ENCODE data around the gene ATRAID. TPM values are rescaled to one million over a fixed set of nuclear protein-coding genes. Genes with fewer than 3 reads are reported as not detected.

The ATRAID gene
- total RNA-seq, 4 donors from 2014 or later: 107 to 121 (median 114) TPM

- no peak for DNase-seq (ENCODE audit: low spot score in 2 of 2)
- intact Hi-C loops (cut with DNase I; ENCODE audit: low total_unique reads): no loop called here
- TF ChIP-seq, protein P1, sequence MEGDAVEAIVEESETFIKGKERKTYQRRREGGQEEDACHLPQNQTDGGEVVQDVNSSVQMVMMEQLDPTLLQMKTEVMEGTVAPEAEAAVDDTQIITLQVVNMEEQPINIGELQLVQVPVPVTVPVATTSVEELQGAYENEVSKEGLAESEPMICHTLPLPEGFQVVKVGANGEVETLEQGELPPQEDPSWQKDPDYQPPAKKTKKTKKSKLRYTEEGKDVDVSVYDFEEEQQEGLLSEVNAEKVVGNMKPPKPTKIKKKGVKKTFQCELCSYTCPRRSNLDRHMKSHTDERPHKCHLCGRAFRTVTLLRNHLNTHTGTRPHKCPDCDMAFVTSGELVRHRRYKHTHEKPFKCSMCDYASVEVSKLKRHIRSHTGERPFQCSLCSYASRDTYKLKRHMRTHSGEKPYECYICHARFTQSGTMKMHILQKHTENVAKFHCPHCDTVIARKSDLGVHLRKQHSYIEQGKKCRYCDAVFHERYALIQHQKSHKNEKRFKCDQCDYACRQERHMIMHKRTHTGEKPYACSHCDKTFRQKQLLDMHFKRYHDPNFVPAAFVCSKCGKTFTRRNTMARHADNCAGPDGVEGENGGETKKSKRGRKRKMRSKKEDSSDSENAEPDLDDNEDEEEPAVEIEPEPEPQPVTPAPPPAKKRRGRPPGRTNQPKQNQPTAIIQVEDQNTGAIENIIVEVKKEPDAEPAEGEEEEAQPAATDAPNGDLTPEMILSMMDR (IDR thresholded peaks at IDR 0.05): no peak
- TF ChIP-seq POLR2A (IDR thresholded peaks at IDR 0.05): no peak
- H3K4me3 ChIP-seq (ENCODE audit: low read depth, poor library complexity, severe bottlenecking): no peak overlapping the region
- WGBS, 2 donors: 4 to 6% methylated on average over 16 to 19 of the region's 40 CpGs
These were observed 50.1 kb downstream of the ATRAID start for GRCh38 chr2:27261926-27262298.

- intact Hi-C loops (cut with DNase I; ENCODE audit: low total_unique reads): no loop called here
- TF ChIP-seq POLR2A (IDR thresholded peaks at IDR 0.05): no peak
- TF ChIP-seq, protein P1 (IDR thresholded peaks at IDR 0.05): no peak
- 1 to 2% methylated on average over 41 to 57 of the region's 96 CpGs for WGBS, 2 donors
- peak; percentile 39 to 92 for DNase-seq (ENCODE audit: low spot score in 2 of 2)
- peak within 1 kb of the TSS; percentile 30 for H3K4me3 ChIP-seq (ENCODE audit: low read depth, poor library complexity, severe bottlenecking)
These were observed 50.8 kb downstream of the ATRAID start, which contains the start of gene SLC30A3 for GRCh38 chr2:27262379-27263286. SLC30A3 (minus strand) TSS chr2:27263047; CDS start chr2:27262906, 141 bp downstream.

DNA sequence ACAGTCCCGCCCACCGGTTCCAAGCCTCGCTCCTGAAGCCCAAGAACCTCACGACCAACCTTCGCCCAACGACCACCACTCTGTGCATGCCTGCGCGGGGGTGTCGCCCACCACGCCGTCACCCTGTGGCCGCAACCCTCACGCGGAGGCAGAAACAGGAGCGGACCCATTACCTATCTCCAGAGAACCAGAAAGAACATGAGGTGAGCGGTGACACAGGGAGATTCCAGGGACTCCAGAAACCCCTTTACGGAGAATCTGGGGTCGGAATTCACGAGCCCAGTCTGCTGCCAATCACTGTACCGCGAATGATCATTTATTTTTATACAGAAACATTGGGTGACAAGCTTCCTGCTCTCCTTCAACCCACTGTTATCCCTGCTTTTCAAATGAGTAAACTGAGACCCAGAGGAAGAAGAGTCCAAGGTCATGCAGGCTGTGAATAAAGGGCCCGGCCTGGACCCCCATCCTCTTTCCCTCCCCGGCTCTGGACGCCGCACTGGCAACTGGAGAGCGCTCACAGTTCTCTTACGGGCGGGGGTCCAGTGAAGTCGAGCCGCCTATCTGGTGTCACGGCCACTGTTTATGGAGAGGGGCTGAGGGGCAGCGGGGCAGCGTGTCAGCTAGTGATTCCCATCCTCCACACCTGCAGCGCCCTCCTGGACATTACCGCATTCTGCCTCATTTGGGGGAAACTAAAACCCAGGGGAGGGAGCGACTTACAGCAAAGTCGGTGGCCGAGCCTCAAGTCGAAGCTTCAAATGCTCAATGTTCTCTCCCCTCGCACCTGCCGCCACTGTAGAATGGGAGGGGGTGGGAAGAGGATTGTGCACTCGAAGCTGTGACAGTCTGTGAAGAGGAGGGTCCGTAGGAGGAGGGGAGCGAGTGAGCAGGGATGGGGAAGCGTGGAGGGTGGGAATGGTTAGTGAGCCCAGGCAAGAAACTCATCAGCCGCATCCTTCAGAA lies 51.7 kb downstream of the ATRAID start:
- no peak for DNase-seq (ENCODE audit: low spot score in 2 of 2)
- intact Hi-C loops (cut with DNase I; ENCODE audit: low total_unique reads): no loop called here
- 3 to 5% methylated on average over 44 to 46 of the region's 46 CpGs for WGBS, 2 donors
- TF ChIP-seq POLR2A (IDR thresholded peaks at IDR 0.05): no peak
- TF ChIP-seq, protein P1 (IDR thresholded peaks at IDR 0.05): no peak
- peak overlapping the region; percentile 30 for H3K4me3 ChIP-seq (ENCODE audit: low read depth, poor library complexity, severe bottlenecking)

DNA sequence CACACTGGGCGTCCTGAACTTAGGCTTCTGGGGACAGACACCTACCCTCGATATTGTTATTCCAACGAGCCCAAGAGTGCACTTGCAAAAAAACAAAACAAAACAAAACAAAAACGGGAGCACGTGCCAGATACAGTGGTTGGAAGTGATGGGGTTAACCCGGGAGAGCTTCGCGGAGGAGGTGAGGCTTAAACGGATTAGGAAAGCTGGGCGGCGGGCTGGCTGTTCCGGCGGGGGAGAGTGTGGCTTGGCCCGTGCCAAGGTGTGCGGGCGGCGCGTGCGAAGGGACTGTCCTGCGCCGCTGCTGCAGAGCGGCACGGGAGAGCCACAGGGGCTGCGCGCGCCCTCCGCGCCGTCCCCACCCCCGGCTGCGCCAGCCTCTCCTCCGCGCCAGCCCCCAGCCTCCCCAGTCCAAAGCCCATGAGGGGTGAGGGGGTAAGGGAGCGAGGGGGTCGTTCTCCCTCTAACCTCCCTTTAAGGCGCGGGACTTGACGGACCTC lies 52.5 kb downstream of the ATRAID start:
- H3K4me3 ChIP-seq (ENCODE audit: low read depth, poor library complexity, severe bottlenecking): no peak overlapping the region
- no peak for DNase-seq (ENCODE audit: low spot score in 2 of 2)
- intact Hi-C loops (cut with DNase I; ENCODE audit: low total_unique reads): no loop called here
- TF ChIP-seq POLR2A (IDR thresholded peaks at IDR 0.05): no peak
- TF ChIP-seq, protein P1 (IDR thresholded peaks at IDR 0.05): no peak
- WGBS, 2 donors: 1% methylated on average over 35 to 38 of the region's 38 CpGs

DNA sequence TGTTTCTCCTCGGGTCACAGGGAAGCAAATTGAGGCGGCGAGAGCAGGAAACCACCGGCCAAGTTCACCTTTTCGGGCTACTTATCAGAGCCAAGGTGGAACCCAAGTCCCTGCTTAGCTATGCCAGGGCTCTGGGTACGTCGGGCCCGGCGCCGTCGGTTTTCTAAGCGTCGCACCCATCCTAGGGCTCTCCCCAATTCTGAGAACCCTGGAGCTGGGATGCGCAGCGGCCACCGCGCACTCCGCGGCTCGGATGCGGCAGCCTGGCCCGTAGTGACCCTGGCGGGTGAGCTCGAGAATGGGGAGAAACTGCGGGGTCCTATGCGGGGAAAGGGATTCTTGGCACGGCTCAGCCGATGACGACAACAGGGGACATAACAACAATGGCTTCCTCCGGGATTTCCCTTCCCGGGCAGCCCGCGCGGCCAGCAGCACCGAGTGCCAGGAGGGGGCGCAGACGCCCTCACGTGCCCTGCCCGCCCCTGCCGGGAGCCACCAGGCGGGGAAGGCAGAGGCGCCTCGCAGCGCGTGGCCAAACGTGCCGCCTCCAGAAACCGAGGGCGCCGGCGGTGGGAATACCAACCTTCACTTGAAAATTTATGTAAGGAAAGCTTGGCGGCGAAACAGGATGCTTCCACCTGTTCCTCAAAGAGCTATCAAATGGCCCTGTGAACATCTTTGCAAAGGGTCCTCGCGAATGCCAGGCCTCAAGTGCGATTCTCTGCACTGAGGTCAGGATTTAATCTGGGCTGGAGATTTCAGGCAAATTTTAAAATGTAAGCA lies 53.1 kb downstream of the ATRAID start:
- WGBS, 2 donors: 4 to 6% methylated on average over 47 to 51 of the region's 56 CpGs
- DNase-seq (ENCODE audit: low spot score in 2 of 2): no peak
- no peak for TF ChIP-seq POLR2A (IDR thresholded peaks at IDR 0.05)
- TF ChIP-seq, protein P1 (IDR thresholded peaks at IDR 0.05): peak in 1 of 3 donors; percentile 16
- intact Hi-C loops (cut with DNase I; ENCODE audit: low total_unique reads): no loop called here
- no peak overlapping the region for H3K4me3 ChIP-seq (ENCODE audit: low read depth, poor library complexity, severe bottlenecking)
